Gastroesophageal sphincter (tissue), 3 donors: ENCODE results near the gene LONP2.

Experiments used
- EP300 ChIP-seq: sonication (generic); formaldehyde crosslinking; IDR thresholded peaks from one replicate; pipeline ENCODE4 v1.6.1; 2017; ENCODE audit warnings: antibody characterized with exemption, mild to moderate bottlenecking
- POLR2A ChIP-seq, 2 donors: fragments of 450-650 bp; IDR thresholded peaks; one replicate each; pipeline ENCODE4 v1.6.1; 2017; ENCODE audit warnings: antibody characterized with exemption in 2 of 2, mild to moderate bottlenecking in 2 of 2, moderate library complexity in 1 of 2
- POLR2AphosphoS5 ChIP-seq: sonication (generic); formaldehyde crosslinking; IDR thresholded peaks from one replicate; pipeline ENCODE4 v1.6.1; 2017; ENCODE audit warnings: antibody characterized with exemption
- TF ChIP-seq, protein P1 (sequence below), 4 experiments: fragments of 200-600 bp in 2 of 4; fragments of 450-650 bp in 2 of 4; sonication (generic) in 1 of 4; IDR thresholded peaks; one replicate each; pipeline ENCODE4 v1.5.1; 2017 to 2019; ENCODE audit warnings: antibody characterized with exemption in 4 of 4, mild to moderate bottlenecking in 2 of 4, moderate library complexity in 2 of 4

DNA sequence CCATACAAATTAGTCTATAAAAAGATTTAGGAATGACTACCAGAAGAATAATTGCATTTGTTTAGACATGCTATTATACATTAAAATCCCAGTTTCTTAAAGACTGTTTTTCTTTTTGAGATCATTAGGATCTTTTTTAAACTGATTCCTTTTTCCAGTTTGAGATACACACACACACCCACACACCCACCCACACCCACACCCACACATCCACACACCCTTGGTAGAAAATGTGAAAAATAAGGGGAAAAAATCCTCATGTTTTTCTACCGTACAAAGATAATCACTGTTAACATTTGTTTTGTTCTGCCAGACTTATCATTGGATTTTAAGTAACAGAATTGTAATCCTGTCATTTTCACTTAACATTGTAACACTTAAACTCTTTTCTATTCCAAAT lies 30.4 kb downstream of the LONP2 start:
- TF ChIP-seq, protein P1, sequence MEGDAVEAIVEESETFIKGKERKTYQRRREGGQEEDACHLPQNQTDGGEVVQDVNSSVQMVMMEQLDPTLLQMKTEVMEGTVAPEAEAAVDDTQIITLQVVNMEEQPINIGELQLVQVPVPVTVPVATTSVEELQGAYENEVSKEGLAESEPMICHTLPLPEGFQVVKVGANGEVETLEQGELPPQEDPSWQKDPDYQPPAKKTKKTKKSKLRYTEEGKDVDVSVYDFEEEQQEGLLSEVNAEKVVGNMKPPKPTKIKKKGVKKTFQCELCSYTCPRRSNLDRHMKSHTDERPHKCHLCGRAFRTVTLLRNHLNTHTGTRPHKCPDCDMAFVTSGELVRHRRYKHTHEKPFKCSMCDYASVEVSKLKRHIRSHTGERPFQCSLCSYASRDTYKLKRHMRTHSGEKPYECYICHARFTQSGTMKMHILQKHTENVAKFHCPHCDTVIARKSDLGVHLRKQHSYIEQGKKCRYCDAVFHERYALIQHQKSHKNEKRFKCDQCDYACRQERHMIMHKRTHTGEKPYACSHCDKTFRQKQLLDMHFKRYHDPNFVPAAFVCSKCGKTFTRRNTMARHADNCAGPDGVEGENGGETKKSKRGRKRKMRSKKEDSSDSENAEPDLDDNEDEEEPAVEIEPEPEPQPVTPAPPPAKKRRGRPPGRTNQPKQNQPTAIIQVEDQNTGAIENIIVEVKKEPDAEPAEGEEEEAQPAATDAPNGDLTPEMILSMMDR (IDR thresholded peaks at IDR 0.05): no peak
- TF ChIP-seq POLR2AphosphoS5: no peak
- no peak for TF ChIP-seq POLR2A (IDR thresholded peaks at IDR 0.05)
- TF ChIP-seq EP300: no peak
